Caco-2 (cell line): ENCODE data around the gene NHEJ1. TPM values are rescaled to one million over a fixed set of nuclear protein-coding genes. Genes with fewer than 3 reads are reported as not detected.

Experiments
- BruUV-seq: library from RNA; stranded (reverse); fragments of 400-500 nt; replicated peaks from 2 replicates; lab custom pipeline; 2021; lab: Mats Ljungman, UMichigan
- CTCF ChIA-PET: fragments of 300-600 bp; sonication (Branson Sonifier 250); formaldehyde crosslinking; loops from one replicate; lab custom pipeline; 2022; ENCODE audit warnings: antibody characterized with exemption; lab: Charles Lee
- POLR2A ChIA-PET: fragments of 300-600 bp; sonication (Branson Sonifier 250); formaldehyde crosslinking; loops from one replicate; lab custom pipeline; 2022; ENCODE audit warnings: antibody characterized with exemption; lab: Charles Lee
- DNase-seq, 2 experiments: peaks; one replicate each; pipeline versions ENCODE4 v3.0.0 to v3.0.0-alpha.2; 2020 to 2022
- H3K27me3 ChIP-seq: replicated peaks from 2 replicates; pipeline ENCODE4 v1.6.0; 2011; ENCODE audit warnings: low read length; ENCODE audit not compliant: control insufficient read depth, insufficient read depth
- H3K36me3 ChIP-seq: 2 replicates; pipeline ENCODE4 v1.5.1; 2011; ENCODE audit warnings: low read length; ENCODE audit not compliant: control insufficient read depth, insufficient read depth
- H3K4me1 ChIP-seq: fragments of 250-450 bp; sonication (Bioruptor Pico); 2 replicates; pipeline ENCODE4 v1.5.1; 2020; ENCODE audit warnings: mild to moderate bottlenecking
- H3K4me3 ChIP-seq: 2 replicates; pipeline ENCODE4 v1.5.1; 2011; ENCODE audit warnings: low read depth, mild to moderate bottlenecking, control low read depth, low read length
- H3K9me3 ChIP-seq: fragments of 250-450 bp; sonication (Bioruptor Pico); 2 replicates; pipeline ENCODE4 v1.5.1; 2020; ENCODE audit warnings: mild to moderate bottlenecking, moderate library complexity
- H3K27ac Mint-ChIP-seq: one replicate; pipeline ENCODE4 v1.8.0; 2022; ENCODE audit warnings: mixed read lengths; ENCODE audit not compliant: unreplicated experiment
- H3K27me3 Mint-ChIP-seq: one replicate; pipeline ENCODE4 v1.8.0; 2022; ENCODE audit warnings: mixed read lengths; ENCODE audit not compliant: insufficient read depth, unreplicated experiment
- H3K36me3 Mint-ChIP-seq: one replicate; pipeline ENCODE4 v1.8.0; 2022; ENCODE audit warnings: mild to moderate bottlenecking, mixed read lengths; ENCODE audit not compliant: insufficient read depth, unreplicated experiment
- H3K4me1 Mint-ChIP-seq: one replicate; pipeline ENCODE4 v1.8.0; 2022; ENCODE audit warnings: low read depth, mixed read lengths; ENCODE audit not compliant: unreplicated experiment
- H3K4me3 Mint-ChIP-seq: one replicate; pipeline ENCODE4 v1.8.0; 2022; ENCODE audit warnings: mild to moderate bottlenecking, moderate library complexity, mixed read lengths; ENCODE audit not compliant: unreplicated experiment
- H3K9me3 Mint-ChIP-seq: one replicate; pipeline ENCODE4 v1.8.0; 2022; ENCODE audit warnings: mixed read lengths; ENCODE audit not compliant: unreplicated experiment
- intact Hi-C: fragments of 100-400 bp; cut with micrococcal nuclease; formaldehyde crosslinking; loops from one replicate; pipeline ENCODE4 v1.10.0; 2022; ENCODE audit not compliant: unreplicated experiment
- total RNA-seq: library from RNA; stranded (reverse); gene quantifications from 2 replicates; pipeline ENCODE4 v1.2.3, GENCODE V29; 2022
- TF ChIP-seq, protein P1 (sequence below), 2 experiments: fragments of 200-600 bp in 1 of 2; IDR thresholded peaks; 1 replicate in 1 of 2; 2 replicates in 1 of 2; pipeline versions ENCODE4 v1.5.1 to v1.8.0; 2011 to 2022; ENCODE audit warnings: antibody characterized with exemption in 1 of 2, control low read depth in 1 of 2, inconsistent platforms in 1 of 2, low read depth in 1 of 2, low read length in 1 of 2, mild to moderate bottlenecking in 1 of 2, moderate library complexity in 1 of 2; ENCODE audit not compliant: insufficient read depth in 1 of 2, severe bottlenecking in 1 of 2, unreplicated experiment in 1 of 2

The NHEJ1 gene
- total RNA-seq, 1 experiment from 2014 or later: 29.6 TPM

- intact Hi-C loops: loop anchor here (1.0 to 5.0 kb wide), 5 partner anchors 29 to 126 kb away; no protein-coding TSS in a partner anchor
- Mint-ChIP-seq H3K4me1 (peaks cover 11% of the 10 kb centered on the region), H3K36me3 (no peaks in the 10 kb centered on the region), H3K27ac (no peak overlapping the region), H3K9me3 (no peaks in the 10 kb centered on the region), H3K27me3 (peaks cover 9% of the 10 kb centered on the region), H3K4me3 (no peak overlapping the region)
- TF ChIP-seq, protein P1, sequence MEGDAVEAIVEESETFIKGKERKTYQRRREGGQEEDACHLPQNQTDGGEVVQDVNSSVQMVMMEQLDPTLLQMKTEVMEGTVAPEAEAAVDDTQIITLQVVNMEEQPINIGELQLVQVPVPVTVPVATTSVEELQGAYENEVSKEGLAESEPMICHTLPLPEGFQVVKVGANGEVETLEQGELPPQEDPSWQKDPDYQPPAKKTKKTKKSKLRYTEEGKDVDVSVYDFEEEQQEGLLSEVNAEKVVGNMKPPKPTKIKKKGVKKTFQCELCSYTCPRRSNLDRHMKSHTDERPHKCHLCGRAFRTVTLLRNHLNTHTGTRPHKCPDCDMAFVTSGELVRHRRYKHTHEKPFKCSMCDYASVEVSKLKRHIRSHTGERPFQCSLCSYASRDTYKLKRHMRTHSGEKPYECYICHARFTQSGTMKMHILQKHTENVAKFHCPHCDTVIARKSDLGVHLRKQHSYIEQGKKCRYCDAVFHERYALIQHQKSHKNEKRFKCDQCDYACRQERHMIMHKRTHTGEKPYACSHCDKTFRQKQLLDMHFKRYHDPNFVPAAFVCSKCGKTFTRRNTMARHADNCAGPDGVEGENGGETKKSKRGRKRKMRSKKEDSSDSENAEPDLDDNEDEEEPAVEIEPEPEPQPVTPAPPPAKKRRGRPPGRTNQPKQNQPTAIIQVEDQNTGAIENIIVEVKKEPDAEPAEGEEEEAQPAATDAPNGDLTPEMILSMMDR (IDR thresholded peaks at IDR 0.05; ENCODE audit: insufficient read depth in 1 of 2, low read depth in 1 of 2, low read length in 1 of 2, severe bottlenecking in 1 of 2, unreplicated experiment in 1 of 2): no peak
- DNase-seq: no peak
- no TSS peak for BruUV-seq
- Histone ChIP-seq H3K4me3 (no peak overlapping the region), H3K9me3 (no peaks in the 10 kb centered on the region), H3K27me3 (no peaks in the 10 kb centered on the region), H3K4me1 (no peaks in the 10 kb centered on the region), H3K36me3 (no peaks in the 10 kb centered on the region)
- ChIA-PET POLR2A (no interaction called here), CTCF (interaction anchor here (0.6 to 2.3 kb wide), 47 partner anchors 8 to 1461 kb away, joined by 3 to 60 read pairs (median 5); partner anchors contain the start of genes ANKZF1, ATG9A, CDK5R2 and IHH)
Measured at GRCh38 chr2:219028996-219029828, 131.4 kb downstream of the NHEJ1 start.

GRCh38 chr2:219028141-219028540 is 132.5 kb downstream of the NHEJ1 start:
- TF ChIP-seq, protein P1 (IDR thresholded peaks at IDR 0.05; ENCODE audit: insufficient read depth in 1 of 2, low read depth in 1 of 2, low read length in 1 of 2, severe bottlenecking in 1 of 2, unreplicated experiment in 1 of 2): no peak
- Mint-ChIP-seq H3K9me3 (no peaks in the 10 kb centered on the region), H3K36me3 (no peaks in the 10 kb centered on the region), H3K27me3 (peaks cover 4% of the 10 kb centered on the region), H3K4me1 (peaks cover 11% of the 10 kb centered on the region), H3K27ac (no peak overlapping the region), H3K4me3 (no peak overlapping the region)
- DNase-seq: no peak
- intact Hi-C loops: loop anchor here (5.0 kb wide), 1 partner anchor 46 kb away; no protein-coding TSS in a partner anchor
- H3K4me1 ChIP-seq: peaks cover 3% of the 10 kb centered on the region; the same call in 1 of the 2 replicates
- no peaks in the 10 kb centered on the region for H3K9me3 ChIP-seq
- ChIA-PET CTCF (interaction anchor here (1.0 to 2.6 kb wide), 3 partner anchors 9 to 127 kb away, joined by 3 to 9 read pairs (median 3); no protein-coding TSS in a partner anchor), POLR2A (no interaction called here)
- BruUV-seq: no TSS peak
- H3K27me3 ChIP-seq: no peaks in the 10 kb centered on the region
- no peaks in the 10 kb centered on the region for H3K36me3 ChIP-seq
- no peak overlapping the region for H3K4me3 ChIP-seq

- no peaks in the 10 kb centered on the region for H3K27me3 ChIP-seq
- H3K36me3 ChIP-seq: no peaks in the 10 kb centered on the region
- BruUV-seq: no TSS peak
- intact Hi-C loops: loop anchor here (5.0 kb wide), 1 partner anchor 45 kb away; no protein-coding TSS in a partner anchor
- DNase-seq: no peak
- Mint-ChIP-seq H3K27ac (no peak overlapping the region), H3K36me3 (no peaks in the 10 kb centered on the region), H3K4me1 (peaks cover 11% of the 10 kb centered on the region), H3K4me3 (no peak overlapping the region), H3K27me3 (peaks cover 3% of the 10 kb centered on the region), H3K9me3 (no peaks in the 10 kb centered on the region)
- no peak overlapping the region for H3K4me3 ChIP-seq
- ChIA-PET CTCF (interaction anchor here (0.7 to 2.6 kb wide), 5 partner anchors 10 to 127 kb away, joined by 3 to 9 read pairs (median 4); no protein-coding TSS in a partner anchor), POLR2A (interaction anchor here (1.0 kb wide), 1 partner anchor 17 kb away, joined by 3 read pairs; no protein-coding TSS in a partner anchor)
- peaks cover 3% of the 10 kb centered on the region; the same call in 1 of the 2 replicates for H3K4me1 ChIP-seq
- no peaks in the 10 kb centered on the region for H3K9me3 ChIP-seq
- TF ChIP-seq, protein P1 (IDR thresholded peaks at IDR 0.05; ENCODE audit: insufficient read depth in 1 of 2, low read depth in 1 of 2, low read length in 1 of 2, severe bottlenecking in 1 of 2, unreplicated experiment in 1 of 2): no peak
Measured at GRCh38 chr2:219027511-219028055, 133.0 kb downstream of the NHEJ1 start.
